ENCODE data around the gene CALML4. TPM values are rescaled to one million over a fixed set of nuclear protein-coding genes. Genes with fewer than 3 reads are reported as not detected.
"Not testable (repeated sequence)": the region's sequence is repeated elsewhere in the genome, so short reads cannot be mapped to it uniquely, and the experiment has no call there.

The CALML4 gene
- total RNA-seq, 2 donors from 2014 or later: 1.6 to 7.7 TPM

GRCh38 chr15:68241088-68241935 is 36.2 kb upstream of the CALML4 start:
- DNase-seq (ENCODE audit: low spot score): no peak
- H3K9me3 ChIP-seq: peaks cover 13% of the 10 kb centered on the region

GRCh38 chr15:68239025-68239424 is 33.9 kb upstream of the CALML4 start:
- no peak overlapping the region for H3K4me3 ChIP-seq
- H3K9me3 ChIP-seq: peaks cover 8% of the 10 kb centered on the region
- no peak for DNase-seq (ENCODE audit: low spot score)
- no peak overlapping the region for H3K27ac ChIP-seq
- ATAC-seq (ENCODE audit: insufficient number of reproducible peaks, low FRiP score, low read depth): no peak
- TF ChIP-seq CTCF (IDR thresholded peaks at IDR 0.05): no peak
- H3K27me3 ChIP-seq (replicated peaks; ENCODE audit: insufficient read depth): no peaks in the 10 kb centered on the region
- H3K36me3 ChIP-seq: no peaks in the 10 kb centered on the region
- no peaks in the 10 kb centered on the region for H3K4me1 ChIP-seq (ENCODE audit: control insufficient read depth in 1 of 2, low read depth in 2 of 2)

More at GRCh38 chr15:68241088-68241935, 36.2 kb upstream of the CALML4 start:
- Histone ChIP-seq H3K36me3 (no peaks in the 10 kb centered on the region), H3K4me1 (ENCODE audit: control insufficient read depth in 1 of 2, low read depth in 2 of 2) (no peaks in the 10 kb centered on the region), H3K27ac (no peak overlapping the region), H3K4me3 (no peak overlapping the region), H3K27me3 (replicated peaks; ENCODE audit: insufficient read depth) (no peaks in the 10 kb centered on the region)
- TF ChIP-seq CTCF (IDR thresholded peaks at IDR 0.05): no peak
- ATAC-seq (ENCODE audit: insufficient number of reproducible peaks, low FRiP score, low read depth): no peak

- no peak for TF ChIP-seq CTCF (IDR thresholded peaks at IDR 0.05)
- no peak overlapping the region for H3K4me3 ChIP-seq
- H3K27me3 ChIP-seq (replicated peaks; ENCODE audit: insufficient read depth): no peaks in the 10 kb centered on the region
- no peaks in the 10 kb centered on the region for H3K9me3 ChIP-seq
- no peaks in the 10 kb centered on the region for H3K36me3 ChIP-seq
- peaks cover 3 to 5% of the 10 kb centered on the region in 2 donors for H3K4me1 ChIP-seq (ENCODE audit: control insufficient read depth in 1 of 2, low read depth in 2 of 2)
- DNase-seq (ENCODE audit: low spot score) (no peak), ATAC-seq (ENCODE audit: insufficient number of reproducible peaks, low FRiP score, low read depth) (no peak)
- no peak overlapping the region for H3K27ac ChIP-seq
These were observed 29.9 kb upstream of the CALML4 start for GRCh38 chr15:68235022-68235421.

GRCh38 chr15:68234520-68234919 is 29.4 kb upstream of the CALML4 start:
- not testable (repeated sequence) for ATAC-seq (ENCODE audit: insufficient number of reproducible peaks, low FRiP score, low read depth); H3K27ac ChIP-seq; H3K4me3 ChIP-seq; H3K4me1 ChIP-seq (ENCODE audit: control insufficient read depth in 1 of 2, low read depth in 2 of 2); H3K27me3 ChIP-seq (replicated peaks; ENCODE audit: insufficient read depth); H3K36me3 ChIP-seq; DNase-seq (ENCODE audit: low spot score); H3K9me3 ChIP-seq

GRCh38 chr15:68234060-68234459 is 28.9 kb upstream of the CALML4 start:
- no peaks in the 10 kb centered on the region for H3K36me3 ChIP-seq
- TF ChIP-seq CTCF (IDR thresholded peaks at IDR 0.05): no peak
- no peak overlapping the region for H3K4me3 ChIP-seq
- no peaks in the 10 kb centered on the region for H3K9me3 ChIP-seq
- DNase-seq (ENCODE audit: low spot score) (no peak), ATAC-seq (ENCODE audit: insufficient number of reproducible peaks, low FRiP score, low read depth) (no peak)
- H3K27me3 ChIP-seq (replicated peaks; ENCODE audit: insufficient read depth): no peaks in the 10 kb centered on the region
- no peak overlapping the region for H3K27ac ChIP-seq
- peaks cover 4 to 6% of the 10 kb centered on the region in 2 donors for H3K4me1 ChIP-seq (ENCODE audit: control insufficient read depth in 1 of 2, low read depth in 2 of 2)
